HEK293T (cell line): Measurements from ENCODE around the gene LIME1.

Source experiments
- ARNT ChIP-seq: fragments of 450-650 bp; IDR thresholded peaks from 2 replicates; pipeline ENCODE4 v1.6.1; 2017; ENCODE audit warnings: mild to moderate bottlenecking
- BHLHE40 ChIP-seq: fragments of 450-650 bp; IDR thresholded peaks from 2 replicates; pipeline ENCODE4 v1.6.1; 2016; ENCODE audit warnings: mild to moderate bottlenecking, moderate library complexity, borderline replicate concordance
- CTBP1 ChIP-seq: fragments of 450-650 bp; IDR thresholded peaks from 2 replicates; pipeline ENCODE4 v1.6.1; 2016; ENCODE audit warnings: borderline replicate concordance
- FOXA1 ChIP-seq: fragments of 450-650 bp; IDR thresholded peaks from 2 replicates; pipeline ENCODE4 v1.6.1; 2016; ENCODE audit warnings: mild to moderate bottlenecking
- HDGF ChIP-seq: fragments of 450-650 bp; IDR thresholded peaks from 2 replicates; pipeline ENCODE4 v1.6.1; 2017; ENCODE audit warnings: antibody characterized with exemption, borderline replicate concordance
- L3MBTL2 ChIP-seq: fragments of 450-650 bp; conservative IDR thresholded peaks from 2 replicates; pipeline ENCODE4 v1.6.1; 2016; ENCODE audit warnings: mild to moderate bottlenecking
- NFRKB ChIP-seq: fragments of 450-650 bp; IDR thresholded peaks from 2 replicates; pipeline ENCODE4 v1.6.1; 2016; ENCODE audit warnings: mild to moderate bottlenecking, moderate library complexity
- SP1 ChIP-seq: fragments of 450-650 bp; IDR thresholded peaks from 2 replicates; pipeline ENCODE4 v1.6.1; 2017
- TARDBP ChIP-seq: fragments of 450-650 bp; IDR thresholded peaks from 2 replicates; pipeline ENCODE4 v1.6.1; 2016
- ZNF384 ChIP-seq: fragments of 450-650 bp; IDR thresholded peaks from 2 replicates; pipeline ENCODE4 v1.6.1; 2016
- TF ChIP-seq, protein P1 (sequence below): fragments of 450-650 bp; IDR thresholded peaks from 2 replicates; pipeline ENCODE4 v1.6.1; 2016

DNA sequence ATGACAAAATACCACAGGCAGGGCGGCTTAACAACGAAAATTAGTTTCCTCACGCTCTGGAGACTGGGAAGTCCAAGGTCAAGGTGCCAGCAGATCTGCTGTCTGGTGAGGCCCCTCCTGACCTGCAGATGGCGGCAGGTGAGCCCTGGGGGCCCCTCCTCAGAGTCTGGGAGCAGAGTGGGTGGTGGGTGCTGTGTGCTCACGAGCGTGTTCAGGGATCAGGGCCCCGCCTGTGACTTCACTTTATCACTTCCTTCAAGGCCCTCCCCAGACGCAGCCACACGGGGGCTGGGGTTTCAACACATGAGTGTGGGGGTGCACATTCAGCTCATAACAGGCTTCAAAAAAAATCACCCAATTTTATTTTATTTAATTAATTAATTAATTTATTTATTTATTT, 42.4 kb downstream of the LIME1 start:
- no peak for TF ChIP-seq HDGF
- TF ChIP-seq SP1 = no peak
- no peak for TF ChIP-seq TARDBP
- no peak for TF ChIP-seq NFRKB
- TF ChIP-seq CTBP1 = no peak
- TF ChIP-seq ARNT = no peak
- TF ChIP-seq, protein P1, sequence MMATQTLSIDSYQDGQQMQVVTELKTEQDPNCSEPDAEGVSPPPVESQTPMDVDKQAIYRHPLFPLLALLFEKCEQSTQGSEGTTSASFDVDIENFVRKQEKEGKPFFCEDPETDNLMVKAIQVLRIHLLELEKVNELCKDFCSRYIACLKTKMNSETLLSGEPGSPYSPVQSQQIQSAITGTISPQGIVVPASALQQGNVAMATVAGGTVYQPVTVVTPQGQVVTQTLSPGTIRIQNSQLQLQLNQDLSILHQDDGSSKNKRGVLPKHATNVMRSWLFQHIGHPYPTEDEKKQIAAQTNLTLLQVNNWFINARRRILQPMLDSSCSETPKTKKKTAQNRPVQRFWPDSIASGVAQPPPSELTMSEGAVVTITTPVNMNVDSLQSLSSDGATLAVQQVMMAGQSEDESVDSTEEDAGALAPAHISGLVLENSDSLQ = no peak
- no peak for TF ChIP-seq L3MBTL2
- no peak for TF ChIP-seq ZNF384
- no peak for TF ChIP-seq FOXA1
- no peak for TF ChIP-seq BHLHE40
